ENCODE measurements around the gene BANP. TPM values are rescaled to one million over a fixed set of nuclear protein-coding genes. Genes with fewer than 3 reads are reported as not detected.

The BANP gene
- total and polyA plus RNA-seq, 2 of the 8 experiments (the other 6 are each of a cell fraction or from before 2014, with no cell fraction given), result 25.8 to 39.8 TPM

- 70% methylated on average over 4 of the region's 4 CpGs; no CpG with 5 or more reads in 1 of the 2 experiments for WGBS, 2 experiments (ENCODE audit: extremely low coverage in 1 of 2, insufficient coverage in 1 of 2, insufficient read length in 1 of 2, insufficient replicate concordance in 2 of 2, low coverage in 1 of 2, low lambda C conversion rate in 2 of 2, missing lambda C conversion rate in 1 of 2)
- no peak overlapping the region for H3K23ac ChIP-seq (ENCODE audit: insufficient read length)
- no peak overlapping the region for H2BK5ac ChIP-seq (ENCODE audit: low read depth, low read length)
- H3K27me3 ChIP-seq (replicated peaks in 1 of 4; ENCODE audit: control insufficient read depth in 3 of 4, extremely low read depth in 1 of 4, insufficient read depth in 3 of 4, low read length in 3 of 4), result no peaks in the 10 kb centered on the region
- H3K79me1 ChIP-seq (ENCODE audit: low read depth, low read length), result no peaks in the 10 kb centered on the region
- H3K4ac ChIP-seq (replicated peaks; ENCODE audit: insufficient read length, low read depth, low read length), result no peak overlapping the region
- no peak overlapping the region for H3K14ac ChIP-seq (ENCODE audit: insufficient read length)
- no peak overlapping the region for H3K4me2 ChIP-seq (ENCODE audit: insufficient read depth in 1 of 2, low read depth in 2 of 2, low read length in 2 of 2)
- DNase-seq (ENCODE audit: low read depth in 1 of 2, low spot score in 2 of 2), result no peak
- H4K91ac ChIP-seq (replicated peaks; ENCODE audit: insufficient read length, low read length), result no peak overlapping the region
- H2AFZ ChIP-seq (ENCODE audit: low read length), result no peak overlapping the region
- H3K4me1 ChIP-seq (replicated peaks in 1 of 4; ENCODE audit: control insufficient read depth in 3 of 4, insufficient read depth in 4 of 4, low read length in 3 of 4), result peaks cover 0 to 18% (median 3%) of the 10 kb centered on the region in 4 experiments; a peak in 5 of 7 replicates
- no peaks in the 10 kb centered on the region for H3K79me2 ChIP-seq (ENCODE audit: control insufficient read depth in 1 of 2, insufficient read depth in 2 of 2, low read length in 2 of 2)
- no peak overlapping the region for H2AK5ac ChIP-seq (ENCODE audit: low read depth, low read length)
- no peaks in the 10 kb centered on the region for H3K36me3 ChIP-seq (ENCODE audit: control insufficient read depth in 2 of 4, insufficient read depth in 4 of 4, low read length in 3 of 4)
- no peak overlapping the region for H2BK15ac ChIP-seq (ENCODE audit: low read length)
- H3K27ac ChIP-seq (ENCODE audit: low read depth, low read length), result no peak overlapping the region
- H2BK120ac ChIP-seq (replicated peaks; ENCODE audit: low read depth, low read length), result no peak overlapping the region
- ChIA-PET POLR2A (ENCODE audit: partially characterized antibody) (interaction anchor here (0.6 to 1.5 kb wide), 5 partner anchors 22 to 166 kb away, joined by 3 to 8 read pairs (median 3); partner anchors contain the start of gene BANP), CTCF (ENCODE audit: partially characterized antibody) (interaction anchor here (0.6 to 4.4 kb wide), 13 partner anchors 9 to 225 kb away, joined by 3 to 24 read pairs (median 6); partner anchors contain the start of gene CA5A)
- no peaks in the 10 kb centered on the region for H3K9me3 ChIP-seq (ENCODE audit: insufficient read depth in 2 of 2, low read depth in 1 of 2, low read length in 1 of 2)
- no peak overlapping the region for H3K4me3 ChIP-seq (ENCODE audit: extremely low read depth in 1 of 4, insufficient read depth in 2 of 4, low read depth in 3 of 4, low read length in 4 of 4)
- H3K18ac ChIP-seq (ENCODE audit: extremely low read depth, low read length), result no peak overlapping the region
- peak overlapping the region; percentile 46; the same call in 1 of the 2 replicates for H4K8ac ChIP-seq (ENCODE audit: extremely low read depth, insufficient read depth, low read length)
- H3K56ac ChIP-seq (replicated peaks; ENCODE audit: insufficient read length, low read depth, low read length), result no peak overlapping the region
- no peak overlapping the region for H4K5ac ChIP-seq (ENCODE audit: insufficient read length, low read depth, low read length)
- no peak overlapping the region for H2BK12ac ChIP-seq (ENCODE audit: low read depth, low read length)
- no peak overlapping the region for H3K9ac ChIP-seq (replicated peaks in 1 of 4; ENCODE audit: extremely low read depth in 1 of 4, low read depth in 3 of 4, low read length in 3 of 4)
- H4K20me1 ChIP-seq (replicated peaks in 1 of 2; ENCODE audit: control insufficient read depth in 1 of 2, insufficient read depth in 2 of 2, low read length in 2 of 2), result no peaks in the 10 kb centered on the region
- no peaks in the 10 kb centered on the region for H3K23me2 ChIP-seq (ENCODE audit: low read depth, low read length)
- FAIRE-seq, result no peak
- H2BK20ac ChIP-seq (ENCODE audit: low read length), result no peak overlapping the region
- TF ChIP-seq USF2 (IDR thresholded peaks at IDR 0.05; ENCODE audit: low read length) (no peak), POU5F1 (IDR thresholded peaks at IDR 0.05; ENCODE audit: low read depth, low read length) (no peak), CTCF (IDR thresholded peaks at IDR 0.05; ENCODE audit: control extremely low read depth in 1 of 3, insufficient read depth in 1 of 3, low read depth in 1 of 3, low read length in 3 of 3) (peak in 2 of 3 experiments; percentile 21 to 28; a peak in 3 of 4 replicates), RAD21 (IDR thresholded peaks at IDR 0.05 in 1 of 2, conservative IDR thresholded peaks at IDR 0.05 in 1 of 2; ENCODE audit: low read depth in 2 of 2, low read length in 2 of 2) (peak in 1 of 2 experiments; percentile 32; a peak in 2 of 4 replicates), BCL11A (IDR thresholded peaks at IDR 0.05; ENCODE audit: low read depth in 2 of 2, low read length in 2 of 2) (no peak), TAF7 (optimal IDR thresholded peaks at IDR 0.05; ENCODE audit: borderline replicate concordance, low read depth, low read length) (no peak), ATF2 (IDR thresholded peaks at IDR 0.05; ENCODE audit: low read length) (no peak)
These were observed 24.1 kb upstream of the BANP start for GRCh38 chr16:87927195-87927562.
